ENCODE data around the gene NFIX.

DNA sequence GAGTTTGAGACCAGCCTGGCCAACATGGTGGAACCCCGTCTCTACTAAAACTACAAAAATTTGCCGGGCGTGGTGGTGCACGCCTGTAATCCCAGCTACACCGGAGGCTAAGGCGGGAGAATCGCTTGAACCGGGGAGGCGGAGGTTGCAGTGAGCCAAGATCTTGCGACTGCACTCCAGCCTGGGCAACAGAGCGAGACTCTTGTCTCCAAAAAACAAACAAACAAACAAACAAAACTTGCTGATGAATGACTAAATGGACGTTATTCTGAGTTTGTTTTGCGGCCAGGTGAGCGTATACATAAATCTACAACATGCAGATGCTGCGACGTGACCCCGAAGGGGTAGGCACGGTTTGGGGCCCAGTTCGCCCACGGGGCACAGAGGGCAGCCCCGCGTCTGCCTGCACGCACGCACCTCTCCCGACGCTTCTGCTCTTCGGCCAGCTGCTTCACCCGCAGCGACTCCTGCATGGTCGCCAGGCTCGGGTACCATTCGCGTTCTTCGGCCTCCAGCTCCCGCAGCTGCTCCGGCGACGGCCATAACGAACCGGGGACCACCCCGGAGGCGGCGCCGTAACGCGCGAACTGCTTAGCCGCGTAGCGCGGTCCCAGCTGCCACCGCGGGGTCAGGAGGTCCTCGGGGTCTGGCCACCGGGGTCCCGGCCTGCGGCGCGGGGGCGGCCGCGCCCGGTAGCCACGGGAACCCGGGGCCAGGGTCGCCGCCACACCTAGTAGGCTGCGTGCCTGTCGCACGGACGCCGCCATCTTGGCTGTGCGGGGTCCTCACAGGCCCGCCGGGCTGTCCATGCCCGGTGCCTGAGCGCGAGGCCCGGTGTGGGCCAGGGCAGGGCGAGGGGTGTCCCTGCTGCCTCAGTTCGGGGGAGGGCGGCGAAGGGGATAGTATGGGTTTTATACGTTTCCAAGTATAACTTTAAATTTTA, 38.6 kb upstream of the NFIX start, which contains the start of gene GADD45GIP1:
- TF ChIP-seq, protein P1, sequence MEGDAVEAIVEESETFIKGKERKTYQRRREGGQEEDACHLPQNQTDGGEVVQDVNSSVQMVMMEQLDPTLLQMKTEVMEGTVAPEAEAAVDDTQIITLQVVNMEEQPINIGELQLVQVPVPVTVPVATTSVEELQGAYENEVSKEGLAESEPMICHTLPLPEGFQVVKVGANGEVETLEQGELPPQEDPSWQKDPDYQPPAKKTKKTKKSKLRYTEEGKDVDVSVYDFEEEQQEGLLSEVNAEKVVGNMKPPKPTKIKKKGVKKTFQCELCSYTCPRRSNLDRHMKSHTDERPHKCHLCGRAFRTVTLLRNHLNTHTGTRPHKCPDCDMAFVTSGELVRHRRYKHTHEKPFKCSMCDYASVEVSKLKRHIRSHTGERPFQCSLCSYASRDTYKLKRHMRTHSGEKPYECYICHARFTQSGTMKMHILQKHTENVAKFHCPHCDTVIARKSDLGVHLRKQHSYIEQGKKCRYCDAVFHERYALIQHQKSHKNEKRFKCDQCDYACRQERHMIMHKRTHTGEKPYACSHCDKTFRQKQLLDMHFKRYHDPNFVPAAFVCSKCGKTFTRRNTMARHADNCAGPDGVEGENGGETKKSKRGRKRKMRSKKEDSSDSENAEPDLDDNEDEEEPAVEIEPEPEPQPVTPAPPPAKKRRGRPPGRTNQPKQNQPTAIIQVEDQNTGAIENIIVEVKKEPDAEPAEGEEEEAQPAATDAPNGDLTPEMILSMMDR (IDR thresholded peaks at IDR 0.05; ENCODE audit: insufficient read depth, low read depth, low read length), result no peak
- TF ChIP-seq EZH2 (IDR thresholded peaks at IDR 0.05; ENCODE audit: insufficient read depth, low read length), result no peak

Data from astrocyte (in vitro differentiated cells and primary cell).